K562 (cell line): Measurements from ENCODE around the gene B4GALT5. TPM values are rescaled to one million over a fixed set of nuclear protein-coding genes. Genes with fewer than 3 reads are reported as not detected.
A peak's percentile ranks its signal among the peaks of the same experiment; 100 is the strongest.

Source experiments
- ATAC-seq: fragments of 200-7000 bp; cut with Tn5 transposase; 3 replicates; pipeline ENCODE4 v1.9.1; 2020; ENCODE audit warnings: moderate library complexity
- BruUV-seq: library from RNA; stranded (reverse); fragments of 400-500 nt; replicated peaks from 2 replicates; lab custom pipeline; 2021; lab: Mats Ljungman, UMichigan
- CTCF ChIA-PET: fragments of 300-600 bp; formaldehyde crosslinking; extraction: SDS; loops from one replicate; lab custom pipeline; 2021; ENCODE audit warnings: low intra/inter-chr PET ratio; lab: Yijun Ruan, JAX
- POLR2A ChIA-PET: fragments of 300-600, 350-650 bp; sonication (Branson Sonifier 250); formaldehyde crosslinking; extraction: SDS; loops from one replicate; lab custom pipeline; 2021; ENCODE audit warnings: antibody characterized with exemption, inconsistent platforms; lab: Yijun Ruan, JAX
- DNase-seq, 4 experiments: peaks; one replicate each; pipeline versions ENCODE4 v3.0.0 to v3.0.0-alpha.2; 2011 to 2018; ENCODE audit warnings: low spot score in 3 of 4, mixed read lengths in 3 of 4; ENCODE audit errors: extremely low read depth in 1 of 4
- FAIRE-seq: peaks from 2 replicates; lab custom pipeline; 2011; peaks lifted over from hg19 to GRCh38; lab: Jason Lieb, UNC
- H2AFZ ChIP-seq: 2 replicates; pipeline ENCODE4 v1.6.0; 2011; ENCODE audit warnings: low read depth, low read length, control low read depth, inconsistent platforms
- H3K27ac ChIP-seq: fragments of 200-600 bp; 3 replicates; pipeline ENCODE4 v1.8.0; 2011; ENCODE audit warnings: low read depth, mild to moderate bottlenecking, control low read depth, inconsistent platforms, low read length, moderate library complexity, mixed read lengths; ENCODE audit errors: extremely low read depth
- H3K27me3 ChIP-seq, 2 experiments: fragments of 300-600 bp in 1 of 2; 2 replicates in 1 of 2; 3 replicates in 1 of 2; pipeline versions ENCODE4 v1.6.0 to v1.8.0; 2011; ENCODE audit warnings: inconsistent platforms in 2 of 2, low read length in 2 of 2, mild to moderate bottlenecking in 1 of 2, mixed read lengths in 1 of 2, moderate library complexity in 1 of 2; ENCODE audit not compliant: control insufficient read depth in 2 of 2, insufficient read depth in 2 of 2
- H3K36me3 ChIP-seq: fragments of 300-600 bp; 3 replicates; pipeline ENCODE4 v1.8.0; 2011; ENCODE audit warnings: mild to moderate bottlenecking, low read length, inconsistent platforms; ENCODE audit not compliant: control insufficient read depth, insufficient read depth
- H3K4me1 ChIP-seq, 2 experiments: fragments of 200-600 bp in 1 of 2; replicated peaks in 1 of 2; 2 replicates in 1 of 2; 3 replicates in 1 of 2; pipeline versions ENCODE4 v1.5.1 to v1.8.0; 2011; ENCODE audit warnings: inconsistent platforms in 2 of 2, low read length in 2 of 2, mild to moderate bottlenecking in 1 of 2, mixed read lengths in 1 of 2, moderate library complexity in 1 of 2; ENCODE audit not compliant: control insufficient read depth in 2 of 2, insufficient read depth in 2 of 2
- H3K4me2 ChIP-seq: 2 replicates; pipeline ENCODE4 v1.6.1; 2011; ENCODE audit warnings: low read length, control low read depth, inconsistent platforms, mixed read lengths; ENCODE audit not compliant: insufficient read depth
- H3K4me3 ChIP-seq: fragments of 200-600 bp; sonication (generic), shearing (Covaris generic); 2 replicates; pipeline ENCODE4 v1.5.1; 2016; ENCODE audit warnings: control low read depth, inconsistent platforms
- H3K79me2 ChIP-seq: fragments of 200-600 bp; 3 replicates; pipeline ENCODE4 v1.8.0; 2011; ENCODE audit warnings: low read length, inconsistent platforms; ENCODE audit not compliant: control insufficient read depth, insufficient read depth
- H3K9ac ChIP-seq, 2 experiments: 2 replicates each; pipeline versions ENCODE4 v1.6.0 to v1.6.1; 2011; ENCODE audit warnings: low read depth in 2 of 2, low read length in 2 of 2, control low read depth in 1 of 2, inconsistent platforms in 1 of 2, mild to moderate bottlenecking in 1 of 2, mixed read lengths in 1 of 2; ENCODE audit not compliant: insufficient read depth in 1 of 2
- H3K9me1 ChIP-seq: one replicate; pipeline ENCODE4 v1.6.0; 2011; ENCODE audit warnings: inconsistent platforms, mild to moderate bottlenecking, low read length, moderate library complexity; ENCODE audit not compliant: control insufficient read depth, insufficient read depth
- H3K9me3 ChIP-seq: replicated peaks from 2 replicates; pipeline ENCODE4 v1.5.1; 2011; ENCODE audit warnings: low read depth, low read length, inconsistent platforms; ENCODE audit not compliant: control insufficient read depth, insufficient read depth
- H4K20me1 ChIP-seq: replicated peaks from 2 replicates; pipeline ENCODE4 v1.6.1; 2011; ENCODE audit warnings: low read length, inconsistent platforms, mixed read lengths; ENCODE audit not compliant: control insufficient read depth, insufficient read depth
- BCOR ChIP-seq: fragments of 450-650 bp; IDR thresholded peaks from 2 replicates; pipeline ENCODE4 v1.6.1; 2016
- ESRRA ChIP-seq: fragments of 450-650 bp; IDR thresholded peaks from 2 replicates; pipeline ENCODE4 v1.6.1; 2014; ENCODE audit warnings: low read depth, mild to moderate bottlenecking, moderate library complexity, borderline replicate concordance
- KDM1A ChIP-seq, 2 experiments: fragments of 450-650 bp; IDR thresholded peaks; 2 replicates each; pipeline ENCODE4 v1.6.1; 2016; ENCODE audit warnings: mild to moderate bottlenecking in 2 of 2
- MTA2 ChIP-seq: fragments of 450-650 bp; IDR thresholded peaks from 2 replicates; pipeline ENCODE4 v1.6.1; 2016; ENCODE audit warnings: low read depth
- NFE2 ChIP-seq: IDR thresholded peaks from 2 replicates; pipeline ENCODE4 v1.6.1; 2014; ENCODE audit warnings: antibody characterized with exemption, low read depth
- NR2C2 ChIP-seq, 2 experiments: fragments of 200-800 bp in 1 of 2; sonication (Bioruptor generic) in 1 of 2; sonication (generic) in 1 of 2; formaldehyde crosslinking in 1 of 2; IDR thresholded peaks; 2 replicates each; pipeline versions ENCODE4 v1.6.1 to v1.8.0; 2016 to 2022; ENCODE audit warnings: mild to moderate bottlenecking in 1 of 2, missing compliant biosample characterization in 1 of 2, missing genetic modification characterization in 1 of 2, missing genetic modification reagents in 1 of 2
- RBM22 ChIP-seq: fragments of 200-400 bp; formaldehyde crosslinking; IDR thresholded peaks from 2 replicates; pipeline ENCODE4 v1.6.1; 2018; ENCODE audit warnings: low read length, low read depth; ENCODE audit not compliant: poor library complexity, severe bottlenecking
- RCOR1 ChIP-seq, 2 experiments: IDR thresholded peaks; 2 replicates each; pipeline ENCODE4 v1.6.1; 2012; ENCODE audit warnings: low read depth in 2 of 2, low read length in 2 of 2, borderline replicate concordance in 1 of 2, improper control_type of control experiment in 1 of 2
- SAFB2 ChIP-seq: fragments of 200-400 bp; formaldehyde crosslinking; IDR thresholded peaks from 2 replicates; pipeline ENCODE4 v1.6.1; 2018; ENCODE audit warnings: borderline replicate concordance, low read length, low read depth, moderate library complexity; ENCODE audit not compliant: severe bottlenecking
- ZNF324 ChIP-seq: fragments of 250-450 bp; sonication (Bioruptor Pico); IDR thresholded peaks from 2 replicates; pipeline ENCODE4 v1.4.0; 2020; ENCODE audit warnings: mild to moderate bottlenecking
- WGBS: fragments of 100-300 bp; shearing (Covaris generic); methylation state at CpG from one replicate; pipeline ENCODE4 v1.1.6; 2016; ENCODE audit warnings: low coverage, mixed read lengths; ENCODE audit not compliant: insufficient coverage; ENCODE audit errors: missing lambda C conversion rate; 5-methylcytosine and 5-hydroxymethylcytosine counted together
- in situ Hi-C: fragments of 300-500 bp; cut with MboI; formaldehyde crosslinking; loops from 4 replicates; pipeline ENCODE4 v1.15.0; 2018; ENCODE audit warnings: inconsistent platforms, mixed read lengths
- intact Hi-C: fragments of 100-400 bp; cut with micrococcal nuclease; formaldehyde crosslinking; loops from 2 replicates; pipeline ENCODE4 v1.14.2; 2022
- polyA plus RNA-seq, 8 experiments: library from polyadenylated mRNA; depleted of rRNA in 4 of 8; stranded (reverse) in 5 of 8; unstranded in 3 of 8; fragments of >200 nt; fragmentation: Nextera tagmentation in 2 of 8; fragmentation: Illumina TruSeq in 1 of 8; extraction: Ambion mirVana in 2 of 8; extraction: Trizol in 1 of 8; gene quantifications; 2 replicates each; pipeline versions ENCODE4 v1.2.1 to v1.2.3, GENCODE V29; 2011 to 2014; ENCODE audit warnings: inconsistent platforms in 1 of 8, missing spikeins in 1 of 8
- total RNA-seq, 7 experiments: library from RNA; depleted of rRNA in 6 of 7; stranded (reverse); fragments of >200 nt in 6 of 7; fragmentation: Illumina TruSeq in 2 of 7; extraction: Trizol in 2 of 7; gene quantifications; 2 replicates each; pipeline versions ENCODE4 v1.2.1 to v1.2.3, GENCODE V29; 2011 to 2021; ENCODE audit warnings: low replicate concordance in 1 of 7
- TF ChIP-seq, protein P1 (sequence below): sonication (generic); formaldehyde crosslinking; IDR thresholded peaks from 2 replicates; pipeline ENCODE4 v1.8.0; 2022; ENCODE audit warnings: mild to moderate bottlenecking, low read depth, missing genetic modification reagents
- TF ChIP-seq, protein P2 (sequence below), 2 experiments: fragments of 450-650 bp; formaldehyde crosslinking in 1 of 2; IDR thresholded peaks; 2 replicates each; pipeline versions ENCODE4 v1.4.0 to v1.6.1; 2014 to 2020; ENCODE audit warnings: mild to moderate bottlenecking in 2 of 2, borderline replicate concordance in 1 of 2, low read depth in 1 of 2
- TF ChIP-seq, protein P3 (sequence below): fragments of 250-450 bp; sonication (Bioruptor Pico); IDR thresholded peaks from 2 replicates; pipeline ENCODE4 v1.8.0; 2021; ENCODE audit warnings: moderate library complexity, mild to moderate bottlenecking, inconsistent platforms

The B4GALT5 gene
- total and polyA plus RNA-seq, 9 of the 15 experiments (the other 6 are each of a cell fraction or from before 2014, with no cell fraction given): 8.5 to 32.6 (median 23.4) TPM

DNA sequence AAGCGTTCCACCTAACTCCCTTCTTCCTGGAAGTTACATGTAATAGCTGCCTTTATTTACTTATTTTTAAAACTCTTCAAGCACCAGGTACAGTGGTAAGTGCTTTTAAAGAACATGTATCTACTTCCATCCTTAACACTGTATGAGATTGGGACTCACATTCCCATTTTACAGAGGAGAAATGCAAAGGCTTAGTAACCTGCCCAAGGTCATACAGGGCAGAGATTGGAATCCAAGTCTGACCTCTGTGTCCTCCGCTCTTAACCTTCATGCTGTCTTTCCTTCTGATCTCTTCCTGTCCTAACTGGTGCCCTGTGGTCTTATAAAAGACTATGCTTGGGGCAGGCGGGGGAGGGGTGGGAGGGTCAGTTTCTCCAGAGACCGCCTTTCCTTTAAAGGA is 1.6 kb downstream of the B4GALT5 start:
- CTCF ChIA-PET: no interaction called here
- no peaks in the 10 kb centered on the region for H3K9me3 ChIP-seq
- no TSS peak for BruUV-seq
- peak overlapping the region; percentile 86 for H3K27ac ChIP-seq
- no peaks in the 10 kb centered on the region for H3K9me1 ChIP-seq
- peak in 1 of 4 experiments; percentile 34 for DNase-seq
- intact Hi-C loops (loop anchor here (2.0 to 10.0 kb wide), 3 partner anchors 55 to 103 kb away; partner anchors contain the start of gene SLC9A8), in situ Hi-C loops (no loop called here)
- peaks cover 24 to 25% of the 10 kb centered on the region in 2 experiments; a peak in 4 of 5 replicates for H3K4me1 ChIP-seq
- 23% methylated on average over 4 of the region's 4 CpGs for WGBS
- POLR2A ChIA-PET: no interaction called here
- FAIRE-seq: peak; percentile 40
- H4K20me1 ChIP-seq: peaks cover 7% of the 10 kb centered on the region; the same call in 1 of the 2 replicates
- no peaks in the 10 kb centered on the region for H3K27me3 ChIP-seq
- ATAC-seq: no peak
- peak overlapping the region; percentile 72 for H3K4me2 ChIP-seq
- H3K4me3 ChIP-seq: peak overlapping the region; percentile 78
- peaks cover 62% of the 10 kb centered on the region for H3K79me2 ChIP-seq
- peaks cover 3% of the 10 kb centered on the region; the same call in 2 of the 3 replicates for H3K36me3 ChIP-seq
- H2AFZ ChIP-seq: no peak overlapping the region
- peak overlapping the region in 1 of 2 experiments; percentile 85; a peak in 3 of 4 replicates for H3K9ac ChIP-seq
- TF ChIP-seq RCOR1 (IDR thresholded peaks at IDR 0.05; ENCODE audit: borderline replicate concordance in 1 of 2, low read depth in 2 of 2, low read length in 2 of 2) (0 out of 4 replicates have a peak, but pooled peaks of 1 of the 2 experiments have one; percentile 52), BCOR (peak; percentile 66; the same call in 1 of the 2 replicates), ZNF324 (CRISPR knock-in tag) (no peak), ESRRA (peak; percentile 99), NR2C2 (CRISPR knock-in tag; IDR thresholded peaks at IDR 0.05) (no peak), NR2C2 (tag; IDR thresholded peaks at IDR 0.05) (no peak), MTA2 (no peak), SAFB2 (no peak), RBM22 (no peak), NFE2 (no peak), KDM1A (IDR thresholded peaks at IDR 0.05) (peak; percentile 35 to 51; a peak in 2 of 4 replicates)
- TF ChIP-seq, protein P1, sequence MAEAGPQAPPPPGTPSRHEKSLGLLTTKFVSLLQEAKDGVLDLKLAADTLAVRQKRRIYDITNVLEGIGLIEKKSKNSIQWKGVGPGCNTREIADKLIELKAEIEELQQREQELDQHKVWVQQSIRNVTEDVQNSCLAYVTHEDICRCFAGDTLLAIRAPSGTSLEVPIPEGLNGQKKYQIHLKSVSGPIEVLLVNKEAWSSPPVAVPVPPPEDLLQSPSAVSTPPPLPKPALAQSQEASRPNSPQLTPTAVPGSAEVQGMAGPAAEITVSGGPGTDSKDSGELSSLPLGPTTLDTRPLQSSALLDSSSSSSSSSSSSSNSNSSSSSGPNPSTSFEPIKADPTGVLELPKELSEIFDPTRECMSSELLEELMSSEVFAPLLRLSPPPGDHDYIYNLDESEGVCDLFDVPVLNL (CRISPR knock-in tag): no peak
- TF ChIP-seq, protein P2, sequence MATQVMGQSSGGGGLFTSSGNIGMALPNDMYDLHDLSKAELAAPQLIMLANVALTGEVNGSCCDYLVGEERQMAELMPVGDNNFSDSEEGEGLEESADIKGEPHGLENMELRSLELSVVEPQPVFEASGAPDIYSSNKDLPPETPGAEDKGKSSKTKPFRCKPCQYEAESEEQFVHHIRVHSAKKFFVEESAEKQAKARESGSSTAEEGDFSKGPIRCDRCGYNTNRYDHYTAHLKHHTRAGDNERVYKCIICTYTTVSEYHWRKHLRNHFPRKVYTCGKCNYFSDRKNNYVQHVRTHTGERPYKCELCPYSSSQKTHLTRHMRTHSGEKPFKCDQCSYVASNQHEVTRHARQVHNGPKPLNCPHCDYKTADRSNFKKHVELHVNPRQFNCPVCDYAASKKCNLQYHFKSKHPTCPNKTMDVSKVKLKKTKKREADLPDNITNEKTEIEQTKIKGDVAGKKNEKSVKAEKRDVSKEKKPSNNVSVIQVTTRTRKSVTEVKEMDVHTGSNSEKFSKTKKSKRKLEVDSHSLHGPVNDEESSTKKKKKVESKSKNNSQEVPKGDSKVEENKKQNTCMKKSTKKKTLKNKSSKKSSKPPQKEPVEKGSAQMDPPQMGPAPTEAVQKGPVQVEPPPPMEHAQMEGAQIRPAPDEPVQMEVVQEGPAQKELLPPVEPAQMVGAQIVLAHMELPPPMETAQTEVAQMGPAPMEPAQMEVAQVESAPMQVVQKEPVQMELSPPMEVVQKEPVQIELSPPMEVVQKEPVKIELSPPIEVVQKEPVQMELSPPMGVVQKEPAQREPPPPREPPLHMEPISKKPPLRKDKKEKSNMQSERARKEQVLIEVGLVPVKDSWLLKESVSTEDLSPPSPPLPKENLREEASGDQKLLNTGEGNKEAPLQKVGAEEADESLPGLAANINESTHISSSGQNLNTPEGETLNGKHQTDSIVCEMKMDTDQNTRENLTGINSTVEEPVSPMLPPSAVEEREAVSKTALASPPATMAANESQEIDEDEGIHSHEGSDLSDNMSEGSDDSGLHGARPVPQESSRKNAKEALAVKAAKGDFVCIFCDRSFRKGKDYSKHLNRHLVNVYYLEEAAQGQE (IDR thresholded peaks at IDR 0.05; ENCODE audit: borderline replicate concordance): no peak
- TF ChIP-seq, protein P2 (CRISPR knock-in tag; IDR thresholded peaks at IDR 0.05; ENCODE audit: low read depth): no peak
- TF ChIP-seq, protein P3, sequence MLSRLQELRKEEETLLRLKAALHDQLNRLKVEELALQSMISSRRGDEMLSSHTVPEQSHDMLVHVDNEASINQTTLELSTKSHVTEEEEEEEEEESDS (CRISPR knock-in tag): no peak
